GM19324 (cell line): ENCODE results near the gene DEPDC4.
"Not testable (repeated sequence)": the region's sequence is repeated elsewhere in the genome, so short reads cannot be mapped to it uniquely, and the experiment has no call there.

Source experiments
- ATAC-seq: cut with Tn5 transposase; IDR thresholded peaks from one replicate; pipeline ENCODE4 v1.9.1; 2021; ENCODE audit warnings: mild to moderate bottlenecking, moderate library complexity; ENCODE audit not compliant: unreplicated experiment, low FRiP score

DEPDC4 gene

GRCh38 chr12:100266835-100267602 lies at the start of gene DEPDC4, which contains the start of gene SCYL2:
Gene DEPDC4 (minus strand): TSS chr12:100267079. CDS start chr12:100267076, 3 bp downstream.
Gene SCYL2 (plus strand): TSS chr12:100267177. CDS start chr12:100282971, 15,794 bp downstream.
- ATAC-seq, result peak; percentile 95

GRCh38 chr12:100311317-100311716 lies 44.4 kb upstream of the DEPDC4 start:
- no peak for ATAC-seq

GRCh38 chr12:100308138-100308537 lies 41.3 kb upstream of the DEPDC4 start:
- not testable (repeated sequence) for ATAC-seq

- ATAC-seq, result not testable (repeated sequence)
These were observed 37.5 kb upstream of the DEPDC4 start for GRCh38 chr12:100304334-100304733.

GRCh38 chr12:100303831-100304230 lies 37.0 kb upstream of the DEPDC4 start:
- ATAC-seq, result no peak

GRCh38 chr12:100302081-100302480 lies 35.2 kb upstream of the DEPDC4 start:
- ATAC-seq, result no peak

GRCh38 chr12:100295764-100296555 lies 29.1 kb upstream of the DEPDC4 start:
- ATAC-seq, result no peak

- ATAC-seq, result not testable (repeated sequence)
These were observed 27.5 kb upstream of the DEPDC4 start for GRCh38 chr12:100294366-100294765.

- no peak for ATAC-seq
These were observed 26.1 kb upstream of the DEPDC4 start for GRCh38 chr12:100293017-100293416.

GRCh38 chr12:100290016-100290415 lies 23.1 kb upstream of the DEPDC4 start:
- ATAC-seq, result no peak

GRCh38 chr12:100289038-100289437 lies 22.2 kb upstream of the DEPDC4 start:
- no peak for ATAC-seq

- ATAC-seq, result not testable (repeated sequence)
These were observed 17.7 kb upstream of the DEPDC4 start for GRCh38 chr12:100284556-100284955.

- ATAC-seq, result no peak
These were observed 12.8 kb upstream of the DEPDC4 start for GRCh38 chr12:100279607-100280244.

- ATAC-seq, result no peak
These were observed 12.3 kb upstream of the DEPDC4 start for GRCh38 chr12:100279159-100279558.

GRCh38 chr12:100274291-100274690 lies 7.4 kb upstream of the DEPDC4 start:
- no peak for ATAC-seq

GRCh38 chr12:100273782-100274181 lies 6.9 kb upstream of the DEPDC4 start:
- ATAC-seq, result no peak

GRCh38 chr12:100268835-100269564 lies 2.1 kb upstream of the DEPDC4 start:
- no peak for ATAC-seq

- peak; percentile 16 for ATAC-seq
These were observed 863 bp upstream of the DEPDC4 start for GRCh38 chr12:100267603-100268281.

GRCh38 chr12:100266585-100266834 lies 369 bp downstream of the DEPDC4 start:
- ATAC-seq, result peak; percentile 85
